DMS79 treated with DMSO at 0.1 percent for 48 hours (cell line): Measurements from ENCODE around the gene ACAD11.
A peak's percentile ranks its signal among the peaks of the same experiment; 100 is the strongest.
"Not testable (repeated sequence)": the region's sequence is repeated elsewhere in the genome, so short reads cannot be mapped to it uniquely, and the experiment has no call there.

Experiments used
- DNase-seq: peaks from one replicate; lab custom pipeline; 2025; lab: John Stamatoyannopoulos, UW

ACAD11 gene

GRCh38 chr3:132597660-132598059, 61.9 kb downstream of the ACAD11 start:
- DNase-seq, result no peak

GRCh38 chr3:132596816-132597433, 62.7 kb downstream of the ACAD11 start, which contains the start of gene ACKR4:
TSS of gene ACKR4 (plus strand) at chr3:132597270. CDS start at chr3:132600398, 3,128 bp downstream.
- DNase-seq, result no peak

- no peak for DNase-seq
Measured at GRCh38 chr3:132596326-132596725, 63.3 kb downstream of the ACAD11 start.

- DNase-seq, result no peak
Measured at GRCh38 chr3:132595014-132595413, 64.6 kb downstream of the ACAD11 start.

DNA sequence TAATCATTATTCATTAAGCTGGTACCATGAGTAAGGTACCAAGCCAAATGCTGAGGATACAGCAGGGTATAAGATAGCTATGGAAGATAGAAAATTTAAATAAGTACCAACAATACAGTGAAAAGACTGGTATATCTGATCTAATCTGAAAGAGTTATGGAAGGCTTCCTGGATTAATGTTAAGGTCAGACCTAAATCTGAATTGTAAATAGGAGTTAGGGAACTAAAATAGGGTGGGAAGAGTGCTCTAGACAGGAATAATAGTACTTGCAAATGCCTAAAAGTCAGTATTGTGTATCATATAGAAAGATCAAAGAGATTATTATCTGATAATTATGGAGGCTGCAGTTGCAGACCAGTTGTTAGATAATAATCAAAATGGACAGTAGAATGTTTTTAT, 65.1 kb downstream of the ACAD11 start:
- no peak for DNase-seq

- no peak for DNase-seq
Measured at GRCh38 chr3:132593947-132594323, 65.7 kb downstream of the ACAD11 start.

GRCh38 chr3:132593241-132593946, 66.2 kb downstream of the ACAD11 start:
- DNase-seq, result no peak

DNA sequence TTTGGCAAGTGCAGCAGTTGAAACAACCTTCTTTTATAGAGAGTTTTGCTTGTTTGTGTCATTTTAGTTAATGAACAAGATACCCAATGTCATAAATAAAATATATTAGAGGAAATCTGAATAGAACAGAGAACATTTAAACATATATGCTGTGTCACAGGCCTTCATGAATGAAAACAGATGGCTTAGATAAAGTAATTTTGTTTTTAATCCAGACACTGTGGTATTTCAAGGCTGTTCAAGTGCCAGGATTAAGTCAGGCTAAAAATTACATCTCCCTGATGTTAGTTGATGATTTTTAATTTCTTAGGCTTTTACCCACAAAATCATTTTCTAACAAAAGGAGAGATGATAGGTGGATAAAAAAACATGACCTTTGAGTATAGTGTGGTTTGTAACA, 67.4 kb downstream of the ACAD11 start:
- no peak for DNase-seq

GRCh38 chr3:132587401-132587800, 72.2 kb downstream of the ACAD11 start:
- no peak for DNase-seq

DNA sequence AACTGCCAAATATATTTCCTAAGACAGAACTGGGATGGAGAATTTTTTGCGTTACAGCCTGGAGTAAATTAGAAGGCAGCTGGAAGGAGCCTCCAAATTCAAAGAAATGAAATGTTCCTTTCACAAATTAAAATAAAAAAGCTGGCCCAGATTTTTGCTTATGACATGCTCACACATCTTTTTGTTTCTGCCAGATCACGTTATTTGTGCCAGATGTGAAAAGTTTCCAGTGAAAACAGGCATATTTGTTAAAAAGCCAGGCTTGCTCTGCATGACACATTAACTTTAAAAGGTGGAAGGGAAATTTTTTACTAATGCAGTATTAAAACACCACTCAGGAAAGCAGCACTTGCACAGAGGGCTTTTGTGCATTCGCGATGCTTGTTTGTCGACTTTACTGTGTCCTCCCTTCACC, 85.8 kb downstream of the ACAD11 start:
- no peak for DNase-seq

DNA sequence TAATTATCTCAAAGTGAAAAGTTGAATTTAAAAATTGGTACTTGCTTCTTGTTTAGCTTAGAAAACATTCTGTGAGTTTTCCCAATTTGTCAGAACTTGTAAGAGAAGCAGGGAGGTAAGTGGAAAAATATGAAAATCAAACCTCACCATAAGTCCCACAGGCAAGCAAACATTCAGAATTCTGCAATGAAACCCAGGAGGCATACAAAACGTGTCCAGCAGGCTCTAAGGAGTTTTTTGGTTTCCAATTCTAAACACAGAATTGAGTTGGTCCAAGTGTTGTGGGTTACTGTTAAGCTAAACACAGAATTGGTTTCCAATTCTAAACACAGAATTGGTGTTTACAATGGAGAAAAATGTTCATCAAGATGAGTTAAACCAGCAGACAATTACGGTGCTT, 89.6 kb downstream of the ACAD11 start:
- DNase-seq, result no peak

GRCh38 chr3:132569580-132569979, 90.0 kb downstream of the ACAD11 start:
- no peak for DNase-seq

DNA sequence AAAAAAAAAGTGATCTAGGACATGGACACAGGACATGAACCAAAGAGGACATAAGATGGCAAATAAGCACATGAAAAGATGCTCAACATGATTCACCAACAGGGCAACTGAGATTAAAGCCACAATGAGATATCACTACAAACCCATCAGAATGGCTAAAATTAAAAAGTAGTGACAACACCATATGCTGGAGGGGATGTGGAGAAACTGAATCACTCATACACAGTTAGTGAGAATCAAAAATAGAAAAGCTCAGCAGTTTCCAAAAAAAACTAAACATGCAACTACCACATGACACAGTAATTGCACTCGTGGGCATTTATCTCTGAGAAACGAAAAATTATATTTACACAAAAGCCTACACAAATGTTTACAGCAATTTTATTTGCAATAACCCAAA, 90.5 kb downstream of the ACAD11 start:
- no peak for DNase-seq

DNA sequence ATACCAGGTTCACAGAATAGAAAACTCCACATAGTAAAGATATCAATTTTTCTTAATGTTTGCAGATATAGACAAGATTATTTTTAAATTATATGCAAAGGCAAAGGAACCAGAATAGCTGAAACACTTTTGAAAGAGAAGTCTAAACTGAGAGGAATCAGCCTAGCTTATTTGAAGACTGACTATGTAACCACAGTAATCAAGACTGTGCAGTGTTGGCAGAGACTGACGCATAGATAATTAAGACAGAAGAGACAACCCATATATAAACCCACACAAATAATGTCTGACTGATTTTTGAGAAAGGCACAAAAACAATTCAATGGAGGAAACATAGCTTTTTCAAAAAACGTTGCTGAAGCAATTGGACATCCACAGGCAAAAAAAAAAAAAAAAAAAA, 91.2 kb downstream of the ACAD11 start:
- DNase-seq, result no peak

- DNase-seq, result no peak
Measured at GRCh38 chr3:132564070-132564465, 95.5 kb downstream of the ACAD11 start.

DNA sequence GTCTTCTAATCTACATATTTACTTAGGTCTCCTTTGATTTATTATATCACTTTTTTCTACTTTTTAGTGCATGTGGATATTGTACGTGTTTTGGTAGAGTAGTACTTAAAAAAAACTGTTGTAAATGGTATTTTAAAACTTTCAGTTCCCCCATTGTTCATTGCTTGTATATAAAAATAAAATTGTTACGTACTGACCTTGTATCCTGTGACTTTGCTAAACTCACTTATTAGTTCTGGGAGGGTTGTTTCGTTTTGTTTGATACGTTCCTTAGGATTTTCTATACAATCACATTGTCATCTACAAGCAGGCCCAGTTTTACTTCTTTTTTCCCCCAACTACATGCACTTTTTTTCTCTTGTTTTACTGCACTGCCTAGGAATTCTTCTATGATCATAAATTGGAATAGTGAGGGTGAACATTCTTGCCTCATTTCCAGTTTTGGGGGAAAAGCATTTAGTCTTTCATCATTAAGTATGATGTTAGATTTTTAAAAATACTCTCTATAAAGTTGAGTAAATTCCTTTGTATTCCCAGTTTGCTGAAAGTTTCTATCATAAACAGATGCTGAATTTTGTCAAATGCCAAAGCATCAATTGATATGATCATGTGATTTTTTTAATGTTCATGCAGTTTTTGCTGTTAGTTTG, 96.1 kb downstream of the ACAD11 start:
- no peak for DNase-seq

GRCh38 chr3:132561003-132561402, 98.6 kb downstream of the ACAD11 start:
- peak; percentile 83 for DNase-seq

DNA sequence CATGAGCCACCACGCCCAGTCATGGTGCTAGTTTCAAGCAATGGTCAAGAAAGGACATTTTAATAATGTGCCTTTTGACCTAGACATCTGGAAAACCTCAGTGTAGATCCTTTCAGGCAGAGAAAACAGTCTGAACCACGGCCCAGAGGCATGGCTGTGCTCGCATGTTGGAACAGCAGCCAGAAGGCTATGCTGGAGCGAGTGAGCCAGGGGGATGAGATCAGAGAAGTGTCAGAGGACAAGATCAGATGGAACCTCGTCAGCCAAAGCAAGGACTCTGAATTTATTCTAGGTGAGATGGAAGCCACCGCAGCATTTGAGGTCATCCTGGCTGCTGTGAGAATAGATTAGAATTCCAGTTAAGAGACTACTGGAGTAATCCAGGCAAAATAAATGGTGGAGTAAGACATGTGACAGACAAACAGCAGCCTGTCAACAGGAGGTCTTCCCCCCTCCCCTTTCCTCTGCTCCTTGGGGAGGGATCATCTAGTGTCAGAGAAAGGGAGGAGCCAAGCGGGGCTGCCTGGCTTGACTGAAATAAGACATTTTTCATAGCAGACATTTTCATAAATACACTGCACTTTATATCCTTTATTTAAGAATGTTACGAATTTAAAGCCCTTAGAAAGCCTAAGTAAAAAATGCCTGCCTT, 103.0 kb downstream of the ACAD11 start:
- DNase-seq, result no peak

GRCh38 chr3:132556036-132556386, 103.6 kb downstream of the ACAD11 start:
- DNase-seq, result not testable (repeated sequence)

DNA sequence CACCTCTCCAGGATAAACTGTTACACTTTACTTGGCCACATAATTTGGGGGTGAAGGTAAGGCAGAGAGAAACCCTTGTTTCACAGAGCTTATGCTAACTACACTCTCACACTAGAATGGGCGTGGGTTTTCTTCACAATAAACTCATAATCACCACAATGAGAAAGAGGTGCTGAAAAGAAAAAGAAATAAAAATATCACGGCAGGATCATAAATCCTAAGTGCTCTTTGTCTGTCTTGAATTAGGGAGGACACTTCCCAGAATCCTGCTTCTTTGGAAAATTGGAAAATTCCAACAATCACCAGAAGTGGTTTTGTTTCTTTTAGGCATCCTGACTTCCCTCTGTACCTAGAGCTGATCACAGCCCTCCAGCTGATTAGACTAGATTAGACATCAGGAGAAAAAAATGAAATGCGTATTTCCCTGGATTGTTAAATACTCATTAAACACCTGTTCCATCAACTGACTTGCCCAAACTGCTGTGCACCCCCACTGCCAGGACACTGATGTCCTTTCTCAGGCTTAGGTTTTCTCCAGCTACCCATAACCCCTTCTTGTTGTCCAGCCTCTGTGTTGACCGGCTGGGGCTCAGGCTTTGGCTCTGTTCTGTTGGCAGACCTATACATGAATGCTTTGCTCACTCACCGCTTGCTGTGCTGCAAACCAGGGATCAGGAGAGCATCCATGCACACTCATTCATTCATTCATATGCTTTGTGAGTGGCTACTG, 104.1 kb downstream of the ACAD11 start:
- no peak for DNase-seq

- peak; percentile 48 for DNase-seq
Measured at GRCh38 chr3:132554437-132554836, 105.2 kb downstream of the ACAD11 start.

DNA sequence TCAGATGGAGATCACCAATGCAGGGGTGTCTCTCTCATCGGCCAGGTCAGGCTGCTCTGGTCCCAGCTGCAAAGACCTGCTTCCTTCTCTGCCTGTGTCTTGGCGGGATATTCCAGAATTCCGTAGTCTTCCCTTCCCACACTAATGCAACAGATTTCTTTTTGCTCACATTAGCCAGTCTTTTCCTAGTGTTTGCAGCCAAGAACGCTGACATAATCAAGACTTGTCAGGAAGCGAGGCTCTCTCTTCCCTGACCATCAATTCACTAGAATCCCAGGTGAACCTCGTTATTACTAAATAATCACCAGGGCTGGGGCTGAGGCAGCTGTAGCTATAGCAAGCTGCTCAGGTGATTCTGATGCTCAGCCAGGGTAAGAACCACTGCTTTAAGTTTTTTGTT, 105.8 kb downstream of the ACAD11 start:
- no peak for DNase-seq
